Measurements from ENCODE around the gene ITGAL. TPM values are rescaled to one million over a fixed set of nuclear protein-coding genes. Genes with fewer than 3 reads are reported as not detected.
A peak's percentile ranks its signal among the peaks of the same experiment; 100 is the strongest.

The ITGAL gene
- total RNA-seq, 1 donor from 2014 or later: 2.4 TPM

DNA sequence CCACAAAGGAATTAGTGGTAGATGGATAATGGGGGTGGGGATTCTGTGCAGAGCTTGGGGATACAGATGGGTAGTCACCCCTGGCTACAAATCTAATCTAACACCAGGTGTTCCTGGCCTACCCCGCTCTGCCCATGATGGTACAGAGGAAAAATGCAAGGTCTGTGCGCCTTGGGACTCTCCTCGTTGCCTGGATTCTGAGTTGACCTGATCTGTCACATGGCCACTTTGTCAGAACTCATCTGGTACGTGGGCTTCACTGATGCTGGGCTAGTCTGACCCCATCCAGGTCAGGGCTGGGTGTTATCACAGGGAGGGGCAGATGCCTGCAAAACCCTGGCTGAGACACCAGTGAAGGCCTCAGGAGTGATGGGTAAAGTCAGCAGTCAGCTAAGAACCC is 80.4 kb downstream of the ITGAL start:
- DNase-seq: no peak
- peak overlapping the region; percentile 79 for H3K27ac ChIP-seq (replicated peaks)
- TF ChIP-seq, protein P1, sequence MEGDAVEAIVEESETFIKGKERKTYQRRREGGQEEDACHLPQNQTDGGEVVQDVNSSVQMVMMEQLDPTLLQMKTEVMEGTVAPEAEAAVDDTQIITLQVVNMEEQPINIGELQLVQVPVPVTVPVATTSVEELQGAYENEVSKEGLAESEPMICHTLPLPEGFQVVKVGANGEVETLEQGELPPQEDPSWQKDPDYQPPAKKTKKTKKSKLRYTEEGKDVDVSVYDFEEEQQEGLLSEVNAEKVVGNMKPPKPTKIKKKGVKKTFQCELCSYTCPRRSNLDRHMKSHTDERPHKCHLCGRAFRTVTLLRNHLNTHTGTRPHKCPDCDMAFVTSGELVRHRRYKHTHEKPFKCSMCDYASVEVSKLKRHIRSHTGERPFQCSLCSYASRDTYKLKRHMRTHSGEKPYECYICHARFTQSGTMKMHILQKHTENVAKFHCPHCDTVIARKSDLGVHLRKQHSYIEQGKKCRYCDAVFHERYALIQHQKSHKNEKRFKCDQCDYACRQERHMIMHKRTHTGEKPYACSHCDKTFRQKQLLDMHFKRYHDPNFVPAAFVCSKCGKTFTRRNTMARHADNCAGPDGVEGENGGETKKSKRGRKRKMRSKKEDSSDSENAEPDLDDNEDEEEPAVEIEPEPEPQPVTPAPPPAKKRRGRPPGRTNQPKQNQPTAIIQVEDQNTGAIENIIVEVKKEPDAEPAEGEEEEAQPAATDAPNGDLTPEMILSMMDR (IDR thresholded peaks at IDR 0.05; ENCODE audit: borderline replicate concordance): no peak
- H3K4me3 ChIP-seq: no peak overlapping the region
- no peaks in the 10 kb centered on the region for H3K9me3 ChIP-seq (replicated peaks)
- no peaks in the 10 kb centered on the region for H3K27me3 ChIP-seq (ENCODE audit: low read depth)
- peaks cover 30% of the 10 kb centered on the region for H3K36me3 ChIP-seq
- intact Hi-C loops (cut with micrococcal nuclease): no loop called here
- H3K4me1 ChIP-seq: peaks cover 97% of the 10 kb centered on the region

DNA sequence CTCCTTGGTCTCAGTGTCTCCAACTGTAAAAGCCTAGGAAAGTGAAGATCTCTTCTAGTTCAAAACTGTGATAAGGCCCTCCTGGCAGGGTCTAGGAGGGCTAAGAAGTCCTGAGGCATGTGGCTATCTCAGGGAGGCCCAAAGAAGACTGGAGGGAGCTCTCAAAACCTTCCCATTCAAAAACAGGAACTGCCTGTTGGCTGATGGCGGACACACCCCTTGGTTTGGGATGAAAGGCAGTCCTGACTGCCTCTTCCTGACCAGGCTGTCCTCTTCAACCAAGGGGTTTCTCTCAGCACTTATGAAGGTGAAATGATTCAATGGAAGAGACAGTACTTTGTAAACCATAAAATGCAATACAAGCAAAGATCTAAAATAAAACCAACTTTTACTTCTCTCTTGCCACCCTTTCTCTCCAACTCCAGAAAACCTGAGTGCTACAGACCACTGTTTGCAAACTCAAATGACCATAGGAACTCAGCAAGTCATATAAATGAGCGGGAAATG is 80.9 kb downstream of the ITGAL start:
- H3K9me3 ChIP-seq (replicated peaks): no peaks in the 10 kb centered on the region
- peaks cover 30% of the 10 kb centered on the region for H3K36me3 ChIP-seq
- H3K27ac ChIP-seq (replicated peaks): peak overlapping the region; percentile 79
- no peak for DNase-seq
- H3K27me3 ChIP-seq (ENCODE audit: low read depth): no peaks in the 10 kb centered on the region
- TF ChIP-seq, protein P1 (IDR thresholded peaks at IDR 0.05; ENCODE audit: borderline replicate concordance): no peak
- intact Hi-C loops (cut with micrococcal nuclease): no loop called here
- no peak overlapping the region for H3K4me3 ChIP-seq
- peaks cover 94% of the 10 kb centered on the region for H3K4me1 ChIP-seq

DNA sequence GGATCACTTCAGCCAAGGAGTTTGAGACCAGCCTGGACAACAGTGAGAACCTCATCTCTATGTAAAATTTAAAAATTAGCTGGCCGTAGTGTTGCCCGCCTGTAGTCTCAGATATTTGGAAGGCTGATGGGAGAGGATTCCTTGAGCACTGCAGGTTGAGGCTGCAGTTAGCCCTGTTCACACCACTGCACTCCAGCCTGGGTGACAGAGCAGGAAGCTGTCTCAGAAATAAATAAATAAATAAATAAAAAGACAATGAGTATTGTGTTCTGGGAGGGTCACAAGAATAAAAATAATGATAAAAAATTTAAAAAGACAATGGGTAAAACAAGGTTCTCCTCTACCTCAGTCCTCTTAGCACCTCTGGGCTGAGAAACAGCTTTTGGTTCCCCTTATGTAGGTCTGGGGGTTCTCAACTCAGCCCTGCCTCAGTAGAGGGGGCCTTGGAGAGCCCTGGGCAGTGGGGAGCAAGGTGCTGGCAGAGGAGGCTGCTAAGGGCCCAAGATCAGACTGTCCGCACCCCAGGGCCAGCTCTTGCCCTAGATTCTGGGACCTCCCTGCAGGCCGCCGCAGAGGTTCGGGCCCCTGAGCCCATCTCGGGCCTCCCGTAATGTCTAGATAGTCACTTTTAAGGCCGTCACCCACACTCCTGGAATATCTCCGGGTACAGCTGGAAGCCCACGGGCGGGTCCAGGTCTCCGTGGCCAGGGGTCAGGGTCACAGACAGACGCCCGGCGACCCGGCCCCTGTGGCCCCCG is 82.2 kb downstream of the ITGAL start:
- H3K9me3 ChIP-seq (replicated peaks): no peaks in the 10 kb centered on the region
- intact Hi-C loops (cut with micrococcal nuclease): no loop called here
- DNase-seq: no peak
- TF ChIP-seq, protein P1 (IDR thresholded peaks at IDR 0.05; ENCODE audit: borderline replicate concordance): no peak
- H3K4me3 ChIP-seq: no peak overlapping the region
- no peaks in the 10 kb centered on the region for H3K27me3 ChIP-seq (ENCODE audit: low read depth)
- peak overlapping the region; percentile 79 for H3K27ac ChIP-seq (replicated peaks)
- peaks cover 85% of the 10 kb centered on the region for H3K4me1 ChIP-seq
- H3K36me3 ChIP-seq: peaks cover 30% of the 10 kb centered on the region

DNA sequence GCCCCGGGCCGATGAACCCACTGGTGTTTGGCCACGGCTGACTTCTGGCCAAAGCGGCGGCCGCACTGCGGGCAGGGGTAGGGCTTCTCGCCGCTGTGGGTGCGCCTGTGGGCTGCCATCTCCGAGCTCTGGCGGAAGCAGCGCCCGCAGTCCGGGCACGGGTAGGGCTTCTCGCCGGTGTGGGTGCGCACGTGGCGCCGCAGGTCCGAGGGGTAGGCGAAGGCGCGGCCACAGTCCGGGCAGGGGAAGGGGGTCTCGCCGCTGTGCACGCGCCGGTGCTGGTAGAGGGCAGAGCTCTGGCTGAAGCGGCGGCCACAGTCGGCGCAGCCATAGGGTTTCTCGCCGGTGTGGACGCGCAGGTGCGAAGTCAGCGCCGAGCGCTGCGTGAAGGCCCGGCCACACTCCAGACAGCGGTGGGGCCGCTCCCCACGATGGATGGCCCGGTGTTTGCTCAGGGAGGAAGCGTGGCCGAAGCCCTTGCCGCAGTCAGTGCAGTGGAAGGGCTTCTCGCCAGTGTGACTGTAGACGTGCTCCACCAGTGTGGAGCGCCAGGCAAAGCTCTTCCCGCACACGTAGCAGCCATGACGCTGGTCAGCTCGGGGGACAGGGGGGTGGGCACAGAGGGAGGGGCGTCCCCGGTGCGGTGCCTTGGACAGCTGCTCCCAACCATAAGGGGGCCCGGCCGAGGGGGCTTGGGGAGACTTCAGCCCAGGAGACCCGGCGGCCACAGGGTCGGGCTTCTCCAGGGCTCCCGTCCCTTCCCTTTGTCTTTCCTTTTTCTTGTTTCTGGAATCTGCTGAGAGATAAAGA is 83.0 kb downstream of the ITGAL start:
- Histone ChIP-seq H3K9me3 (replicated peaks) (no peaks in the 10 kb centered on the region), H3K4me1 (peaks cover 78% of the 10 kb centered on the region), H3K27ac (replicated peaks) (peak overlapping the region; percentile 96), H3K4me3 (peak overlapping the region; percentile 82), H3K27me3 (ENCODE audit: low read depth) (no peaks in the 10 kb centered on the region), H3K36me3 (peaks cover 30% of the 10 kb centered on the region)
- no peak for DNase-seq
- TF ChIP-seq, protein P1 (IDR thresholded peaks at IDR 0.05; ENCODE audit: borderline replicate concordance): no peak
- intact Hi-C loops (cut with micrococcal nuclease): no loop called here

DNA sequence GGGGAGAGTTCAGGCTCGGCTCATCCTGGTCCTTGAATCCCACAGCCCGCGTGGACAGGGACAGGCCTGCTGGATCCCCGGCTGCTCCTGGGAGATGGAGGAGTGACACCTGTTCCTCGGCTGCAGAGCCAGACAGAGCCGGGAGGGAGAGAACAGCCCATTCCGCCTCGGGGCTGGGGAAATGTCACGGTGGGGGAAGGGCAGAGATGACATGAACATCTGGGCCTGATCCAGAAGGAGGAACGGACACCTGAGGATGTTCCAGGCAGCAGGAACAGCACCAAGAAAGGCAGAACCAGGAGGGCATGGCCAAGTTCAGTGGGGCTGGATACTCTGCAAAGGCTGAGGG is 83.6 kb downstream of the ITGAL start:
- no peak for DNase-seq
- Histone ChIP-seq H3K36me3 (peaks cover 30% of the 10 kb centered on the region), H3K4me1 (peaks cover 79% of the 10 kb centered on the region), H3K4me3 (peak overlapping the region; percentile 82), H3K9me3 (replicated peaks) (no peaks in the 10 kb centered on the region), H3K27me3 (ENCODE audit: low read depth) (no peaks in the 10 kb centered on the region), H3K27ac (replicated peaks) (peak overlapping the region; percentile 96)
- TF ChIP-seq, protein P1 (IDR thresholded peaks at IDR 0.05; ENCODE audit: borderline replicate concordance): no peak
- intact Hi-C loops (cut with micrococcal nuclease): no loop called here
